ENCODE results near the gene LMOD2.

GRCh38 chr7:123705211-123705901 is 49.7 kb downstream of the LMOD2 start:
- TF ChIP-seq, protein P1, sequence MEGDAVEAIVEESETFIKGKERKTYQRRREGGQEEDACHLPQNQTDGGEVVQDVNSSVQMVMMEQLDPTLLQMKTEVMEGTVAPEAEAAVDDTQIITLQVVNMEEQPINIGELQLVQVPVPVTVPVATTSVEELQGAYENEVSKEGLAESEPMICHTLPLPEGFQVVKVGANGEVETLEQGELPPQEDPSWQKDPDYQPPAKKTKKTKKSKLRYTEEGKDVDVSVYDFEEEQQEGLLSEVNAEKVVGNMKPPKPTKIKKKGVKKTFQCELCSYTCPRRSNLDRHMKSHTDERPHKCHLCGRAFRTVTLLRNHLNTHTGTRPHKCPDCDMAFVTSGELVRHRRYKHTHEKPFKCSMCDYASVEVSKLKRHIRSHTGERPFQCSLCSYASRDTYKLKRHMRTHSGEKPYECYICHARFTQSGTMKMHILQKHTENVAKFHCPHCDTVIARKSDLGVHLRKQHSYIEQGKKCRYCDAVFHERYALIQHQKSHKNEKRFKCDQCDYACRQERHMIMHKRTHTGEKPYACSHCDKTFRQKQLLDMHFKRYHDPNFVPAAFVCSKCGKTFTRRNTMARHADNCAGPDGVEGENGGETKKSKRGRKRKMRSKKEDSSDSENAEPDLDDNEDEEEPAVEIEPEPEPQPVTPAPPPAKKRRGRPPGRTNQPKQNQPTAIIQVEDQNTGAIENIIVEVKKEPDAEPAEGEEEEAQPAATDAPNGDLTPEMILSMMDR (conservative IDR thresholded peaks at IDR 0.05; ENCODE audit: low read depth in 2 of 2), result no peak
- no peak for TF ChIP-seq POLR2AphosphoS5 (IDR thresholded peaks at IDR 0.05; ENCODE audit: low read depth)
- no peak for TF ChIP-seq JUNB (IDR thresholded peaks at IDR 0.05; ENCODE audit: unreplicated experiment)
- TF ChIP-seq EZH2phosphoT487 (IDR thresholded peaks at IDR 0.05; ENCODE audit: unreplicated experiment), result no peak
- TF ChIP-seq CREB1 (CRISPR knock-in tag; IDR thresholded peaks at IDR 0.05; ENCODE audit: low read depth), result no peak
- TF ChIP-seq, protein P2, sequence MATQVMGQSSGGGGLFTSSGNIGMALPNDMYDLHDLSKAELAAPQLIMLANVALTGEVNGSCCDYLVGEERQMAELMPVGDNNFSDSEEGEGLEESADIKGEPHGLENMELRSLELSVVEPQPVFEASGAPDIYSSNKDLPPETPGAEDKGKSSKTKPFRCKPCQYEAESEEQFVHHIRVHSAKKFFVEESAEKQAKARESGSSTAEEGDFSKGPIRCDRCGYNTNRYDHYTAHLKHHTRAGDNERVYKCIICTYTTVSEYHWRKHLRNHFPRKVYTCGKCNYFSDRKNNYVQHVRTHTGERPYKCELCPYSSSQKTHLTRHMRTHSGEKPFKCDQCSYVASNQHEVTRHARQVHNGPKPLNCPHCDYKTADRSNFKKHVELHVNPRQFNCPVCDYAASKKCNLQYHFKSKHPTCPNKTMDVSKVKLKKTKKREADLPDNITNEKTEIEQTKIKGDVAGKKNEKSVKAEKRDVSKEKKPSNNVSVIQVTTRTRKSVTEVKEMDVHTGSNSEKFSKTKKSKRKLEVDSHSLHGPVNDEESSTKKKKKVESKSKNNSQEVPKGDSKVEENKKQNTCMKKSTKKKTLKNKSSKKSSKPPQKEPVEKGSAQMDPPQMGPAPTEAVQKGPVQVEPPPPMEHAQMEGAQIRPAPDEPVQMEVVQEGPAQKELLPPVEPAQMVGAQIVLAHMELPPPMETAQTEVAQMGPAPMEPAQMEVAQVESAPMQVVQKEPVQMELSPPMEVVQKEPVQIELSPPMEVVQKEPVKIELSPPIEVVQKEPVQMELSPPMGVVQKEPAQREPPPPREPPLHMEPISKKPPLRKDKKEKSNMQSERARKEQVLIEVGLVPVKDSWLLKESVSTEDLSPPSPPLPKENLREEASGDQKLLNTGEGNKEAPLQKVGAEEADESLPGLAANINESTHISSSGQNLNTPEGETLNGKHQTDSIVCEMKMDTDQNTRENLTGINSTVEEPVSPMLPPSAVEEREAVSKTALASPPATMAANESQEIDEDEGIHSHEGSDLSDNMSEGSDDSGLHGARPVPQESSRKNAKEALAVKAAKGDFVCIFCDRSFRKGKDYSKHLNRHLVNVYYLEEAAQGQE (IDR thresholded peaks at IDR 0.05; ENCODE audit: unreplicated experiment), result no peak
